AG04449 (cell line): ENCODE measurements around the gene SPHK2.
A peak's percentile ranks its signal among the peaks of the same experiment; 100 is the strongest.

ENCODE experiments used
- CTCF ChIA-PET: fragments of 350-600 bp; formaldehyde crosslinking; extraction: SDS; loops from one replicate; lab custom pipeline; 2021; ENCODE audit warnings: antibody characterized with exemption; lab: Yijun Ruan, JAX
- POLR2A ChIA-PET: fragments of 400-600, 350-600 bp; formaldehyde crosslinking; extraction: SDS; loops from one replicate; lab custom pipeline; 2020; ENCODE audit warnings: antibody characterized with exemption, inconsistent platforms; lab: Yijun Ruan, JAX
- DNase-seq: peaks from one replicate; pipeline ENCODE4 v3.0.0-alpha.2; 2010; ENCODE audit warnings: low read depth, low spot score
- H3K4me3 ChIP-seq: 2 replicates; pipeline ENCODE4 v1.5.1; 2011; ENCODE audit warnings: low read depth, mild to moderate bottlenecking, control low read depth, low read length
- CTCF ChIP-seq: IDR thresholded peaks from one replicate; pipeline ENCODE4 v1.5.1; 2011; ENCODE audit warnings: mild to moderate bottlenecking, moderate library complexity, low read length, control low read depth, inconsistent platforms; ENCODE audit not compliant: insufficient read depth; ENCODE audit errors: missing control alignments

Gene SPHK2

GRCh38 chr19:48578891-48579290 lies 40.4 kb upstream of the SPHK2 start:
- no peak for DNase-seq
- POLR2A ChIA-PET: no interaction called here
- CTCF ChIA-PET: interaction anchor here (0.7 to 12.9 kb wide), 5 partner anchors 9 to 87 kb away, joined by 3 to 405 read pairs (median 9); no protein-coding TSS in a partner anchor
- TF ChIP-seq CTCF: no peak
- H3K4me3 ChIP-seq: no peak overlapping the region

GRCh38 chr19:48582168-48582567 lies 37.1 kb upstream of the SPHK2 start:
- POLR2A ChIA-PET: no interaction called here

DNA sequence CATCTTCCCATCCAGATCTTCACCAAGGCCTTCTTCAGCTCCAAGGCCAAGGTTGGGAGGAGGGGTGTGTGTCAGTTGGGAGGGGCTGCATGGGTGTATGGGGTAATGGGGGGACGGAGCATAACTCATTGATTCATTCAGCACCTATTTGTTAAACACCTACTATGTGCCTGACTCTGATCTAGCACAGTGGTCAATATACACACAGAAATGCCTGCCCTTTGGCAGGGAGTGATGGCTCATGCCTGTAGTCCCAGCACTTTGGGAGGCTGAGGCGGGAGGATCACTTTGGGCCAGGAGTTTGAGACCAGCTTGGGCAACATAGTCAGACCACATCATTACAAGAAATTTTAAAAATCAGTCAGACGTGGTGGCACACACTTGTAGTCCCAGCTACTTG lies 31.9 kb upstream of the SPHK2 start:
- TF ChIP-seq CTCF: no peak
- ChIA-PET CTCF (interaction anchor here (1.0 to 12.9 kb wide), 13 partner anchors 8 to 266 kb away, joined by 3 to 405 read pairs (median 6); a partner anchor contains a TSS), POLR2A (no interaction called here)
- no peak overlapping the region for H3K4me3 ChIP-seq
- DNase-seq: no peak

More at GRCh38 chr19:48582168-48582567, 37.1 kb upstream of the SPHK2 start:
- DNase-seq: no peak
- TF ChIP-seq CTCF: no peak
- CTCF ChIA-PET: interaction anchor here (0.8 to 12.9 kb wide), 5 partner anchors 14 to 270 kb away, joined by 3 to 405 read pairs (median 12); no protein-coding TSS in a partner anchor
- no peak overlapping the region for H3K4me3 ChIP-seq

DNA sequence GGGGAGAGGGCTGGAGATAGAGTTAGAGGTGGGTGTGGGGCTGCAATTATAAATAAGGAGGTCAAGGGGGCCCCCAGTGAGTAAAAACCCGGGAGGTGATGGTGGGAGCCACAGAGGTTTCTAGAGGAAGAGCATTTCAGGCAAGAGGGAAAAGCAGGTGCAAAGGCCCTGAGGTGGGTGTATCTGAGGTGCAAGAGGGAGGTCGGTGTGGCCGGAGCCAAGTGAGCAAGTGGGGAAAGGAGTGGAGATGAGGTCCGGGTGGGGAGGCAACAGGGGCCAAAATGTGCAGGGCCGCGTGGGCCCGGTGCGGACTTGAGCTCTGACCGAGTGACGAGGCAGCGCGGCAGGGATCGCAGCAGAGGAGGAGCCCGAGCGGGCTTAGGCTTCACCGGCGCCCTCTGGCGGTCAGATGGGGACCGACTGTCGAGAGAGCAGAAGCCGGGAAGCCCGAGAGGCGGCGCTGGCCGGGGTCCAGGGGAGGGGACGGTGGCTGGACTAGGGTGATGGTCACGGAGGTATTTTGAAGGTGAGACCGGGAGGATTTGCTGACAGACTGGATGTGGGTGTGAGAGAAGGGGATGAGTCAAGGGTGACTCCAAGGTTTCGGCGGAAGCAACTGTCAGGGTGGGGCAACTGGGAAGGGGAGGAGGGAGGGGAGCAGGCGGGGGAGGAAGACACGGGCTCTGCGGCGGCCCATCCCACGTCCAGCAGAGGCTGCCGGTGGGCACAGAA lies 30.5 kb upstream of the SPHK2 start:
- POLR2A ChIA-PET: interaction anchor here (1.0 kb wide), 1 partner anchor 30 kb away, joined by 4 read pairs; the partner anchor contains the start of genes RPL18 and SPHK2
- DNase-seq: no peak

GRCh38 chr19:48591021-48591420 lies 28.3 kb upstream of the SPHK2 start:
- TF ChIP-seq CTCF: no peak
- no peak for DNase-seq
- H3K4me3 ChIP-seq: no peak overlapping the region
- CTCF ChIA-PET: interaction anchor here (0.8 to 12.9 kb wide), 3 partner anchors 17 to 99 kb away, joined by 3 to 405 read pairs (median 392); no protein-coding TSS in a partner anchor
- POLR2A ChIA-PET: no interaction called here

More for the DNA sequence above, 30.5 kb upstream of the SPHK2 start:
- H3K4me3 ChIP-seq: peak overlapping the region; percentile 61
- TF ChIP-seq CTCF: peak; percentile 99
- CTCF ChIA-PET: interaction anchor here (0.6 to 12.9 kb wide), 48 partner anchors 8 to 324 kb away, joined by 3 to 405 read pairs (median 4); partner anchors contain the start of genes CA11, KCNJ14, KDELR1 and SPACA4

GRCh38 chr19:48595171-48595570 lies 24.1 kb upstream of the SPHK2 start:
- CTCF ChIA-PET: interaction anchor here (0.7 to 3.8 kb wide), 8 partner anchors 8 to 105 kb away, joined by 3 to 21 read pairs (median 6); no protein-coding TSS in a partner anchor
- POLR2A ChIA-PET: interaction anchor here (1.0 kb wide), 1 partner anchor 24 kb away, joined by 3 read pairs; the partner anchor contains the start of genes RPL18 and SPHK2
- no peak for DNase-seq
- H3K4me3 ChIP-seq: no peak overlapping the region
- no peak for TF ChIP-seq CTCF
